Erythroblast (primary cell): ENCODE data around the gene POGK.

Experiments
- GATA1 ChIP-seq: IDR thresholded peaks from 2 replicates; pipeline ENCODE4 v1.6.1; 2011; ENCODE audit warnings: low read depth, mild to moderate bottlenecking, control low read depth, low read length, moderate library complexity
- POLR2A ChIP-seq: IDR thresholded peaks from 2 replicates; pipeline ENCODE4 v1.6.1; 2011; ENCODE audit warnings: mild to moderate bottlenecking, low read length

GRCh38 chr1:166888373-166889111, 49.3 kb downstream of the POGK start:
- TF ChIP-seq POLR2A (no peak), GATA1 (no peak)
